Skin of body (tissue), 2 donors: Measurements from ENCODE around the gene ENPP7. TPM values are rescaled to one million over a fixed set of nuclear protein-coding genes. Genes with fewer than 3 reads are reported as not detected.

Experiments
- DNase-seq: peaks from one replicate; lab custom pipeline; 2025; lab: John Stamatoyannopoulos, UW
- total RNA-seq: library from RNA; depleted of rRNA; stranded (reverse); fragments of >200 nt; gene quantifications from one replicate; pipeline ENCODE4 v1.2.3, GENCODE V29; 2014

Gene ENPP7
- total RNA-seq, 1 donor from 2014 or later = not detected

- peak; percentile 53 for DNase-seq
Measured at GRCh38 chr17:79776376-79777119, 45.8 kb downstream of the ENPP7 start.

- DNase-seq = peak; percentile 68
Measured at GRCh38 chr17:79777120-79777893, 46.6 kb downstream of the ENPP7 start.

GRCh38 chr17:79777894-79778503, 47.3 kb downstream of the ENPP7 start, which contains the start of gene CBX2:
Gene CBX2, plus strand, starts transcription at chr17:79778148. Its CDS starts 88 bp downstream, at chr17:79778236.
- peak; percentile 45 for DNase-seq

- DNase-seq = no peak
Measured at GRCh38 chr17:79778504-79779083, 47.9 kb downstream of the ENPP7 start.

- DNase-seq = no peak
Measured at GRCh38 chr17:79779084-79779529, 48.4 kb downstream of the ENPP7 start.

- no peak for DNase-seq
Measured at GRCh38 chr17:79779661-79780365, 49.1 kb downstream of the ENPP7 start.

GRCh38 chr17:79781012-79781650, 50.4 kb downstream of the ENPP7 start:
- no peak for DNase-seq

GRCh38 chr17:79781736-79782575, 51.2 kb downstream of the ENPP7 start:
- DNase-seq = no peak

GRCh38 chr17:79783891-79784290, 53.1 kb downstream of the ENPP7 start:
- DNase-seq = no peak

- no peak for DNase-seq
Measured at GRCh38 chr17:79784353-79785016, 53.7 kb downstream of the ENPP7 start.

- DNase-seq = no peak
Measured at GRCh38 chr17:79785017-79785899, 54.5 kb downstream of the ENPP7 start.

GRCh38 chr17:79785900-79786810, 55.4 kb downstream of the ENPP7 start:
- DNase-seq = no peak

GRCh38 chr17:79786930-79787643, 56.3 kb downstream of the ENPP7 start:
- no peak for DNase-seq

- DNase-seq = no peak
Measured at GRCh38 chr17:79788455-79788854, 57.7 kb downstream of the ENPP7 start.

- DNase-seq = no peak
Measured at GRCh38 chr17:79788989-79789942, 58.5 kb downstream of the ENPP7 start.
